H9 (cell line): Measurements from ENCODE around the gene S100A6. TPM values are rescaled to one million over a fixed set of nuclear protein-coding genes. Genes with fewer than 3 reads are reported as not detected.

Experiments
- DNase-seq: peaks from one replicate; pipeline ENCODE4 v3.0.0-alpha.2; 2017
- H2AFZ ChIP-seq: one replicate; pipeline ENCODE4 v1.6.1; 2013; ENCODE audit warnings: mild to moderate bottlenecking, low read length, control low read depth, moderate library complexity
- H2AK5ac ChIP-seq: 2 replicates; pipeline ENCODE4 v1.6.1; 2013; ENCODE audit warnings: low read length, control low read depth, mixed read lengths; ENCODE audit not compliant: insufficient read length
- H2BK120ac ChIP-seq: one replicate; pipeline ENCODE4 v1.6.1; 2013; ENCODE audit warnings: low read depth, mild to moderate bottlenecking, low read length, control low read depth, inconsistent platforms; ENCODE audit not compliant: poor library complexity, severe bottlenecking
- H2BK12ac ChIP-seq: 2 replicates; pipeline ENCODE4 v1.6.1; 2013; ENCODE audit warnings: low read length, control low read depth, mixed read lengths, low read depth; ENCODE audit not compliant: insufficient read length
- H2BK15ac ChIP-seq: 2 replicates; pipeline ENCODE4 v1.6.1; 2013; ENCODE audit warnings: low read depth, low read length, control low read depth
- H2BK20ac ChIP-seq: one replicate; pipeline ENCODE4 v1.6.1; 2013; ENCODE audit warnings: low read depth, mild to moderate bottlenecking, low read length, control low read depth, inconsistent platforms; ENCODE audit not compliant: poor library complexity, severe bottlenecking
- H2BK5ac ChIP-seq: 2 replicates; pipeline ENCODE4 v1.6.1; 2013; ENCODE audit warnings: low read length, control low read depth, mixed read lengths; ENCODE audit not compliant: insufficient read length
- H3K14ac ChIP-seq: 2 replicates; pipeline ENCODE4 v1.6.1; 2013; ENCODE audit warnings: low read length, control low read depth; ENCODE audit not compliant: insufficient read depth
- H3K18ac ChIP-seq: 2 replicates; pipeline ENCODE4 v1.6.1; 2013; ENCODE audit warnings: low read depth, mild to moderate bottlenecking, mixed read lengths, low read length, control low read depth; ENCODE audit not compliant: insufficient read length
- H3K23ac ChIP-seq: 2 replicates; pipeline ENCODE4 v1.6.1; 2013; ENCODE audit warnings: low read length, control low read depth, mixed read lengths, low read depth; ENCODE audit not compliant: insufficient read length
- H3K23me2 ChIP-seq: 2 replicates; pipeline ENCODE4 v1.6.1; 2013; ENCODE audit warnings: low read depth, mild to moderate bottlenecking, mixed read lengths, low read length, control low read depth; ENCODE audit not compliant: insufficient read length, poor library complexity, severe bottlenecking
- H3K27ac ChIP-seq: 2 replicates; pipeline ENCODE4 v1.5.1; 2013; ENCODE audit warnings: low read length, control low read depth, mixed read lengths, low read depth; ENCODE audit not compliant: insufficient read length
- H3K27me3 ChIP-seq: 2 replicates; pipeline ENCODE4 v1.6.1; 2013; ENCODE audit warnings: low read length, control low read depth, inconsistent platforms; ENCODE audit not compliant: insufficient read depth
- H3K4ac ChIP-seq: 2 replicates; pipeline ENCODE4 v1.6.1; 2013; ENCODE audit warnings: low read depth, mild to moderate bottlenecking, control low read depth, inconsistent platforms, low read length, moderate library complexity
- H3K4me1 ChIP-seq: 2 replicates; pipeline ENCODE4 v1.6.1; 2013; ENCODE audit warnings: low read length, control low read depth, inconsistent platforms; ENCODE audit not compliant: insufficient read depth
- H3K4me2 ChIP-seq: 2 replicates; pipeline ENCODE4 v1.6.1; 2013; ENCODE audit warnings: low read length, control low read depth, mixed read lengths; ENCODE audit not compliant: insufficient read length, insufficient read depth
- H3K56ac ChIP-seq: 2 replicates; pipeline ENCODE4 v1.6.1; 2013; ENCODE audit warnings: low read depth, mild to moderate bottlenecking, mixed read lengths, low read length, control low read depth; ENCODE audit not compliant: insufficient read length
- H3K79me1 ChIP-seq: 2 replicates; pipeline ENCODE4 v1.6.1; 2013; ENCODE audit warnings: low read depth, mild to moderate bottlenecking, moderate library complexity, low read length, control low read depth, inconsistent platforms; ENCODE audit not compliant: insufficient read depth, poor library complexity, severe bottlenecking
- H3K79me2 ChIP-seq: 2 replicates; pipeline ENCODE4 v1.6.1; 2013; ENCODE audit warnings: low read length, control low read depth, inconsistent platforms; ENCODE audit not compliant: insufficient read depth
- H3K9ac ChIP-seq: 2 replicates; pipeline ENCODE4 v1.6.1; 2013; ENCODE audit warnings: low read length, control low read depth, mixed read lengths; ENCODE audit not compliant: insufficient read length; ENCODE audit errors: extremely low read depth
- H3K9me3 ChIP-seq: one replicate; pipeline ENCODE4 v1.6.1; 2013; ENCODE audit warnings: low read depth, low read length, inconsistent platforms; ENCODE audit not compliant: control insufficient read depth
- H3T11ph ChIP-seq: one replicate; pipeline ENCODE4 v1.6.1; 2013; ENCODE audit warnings: mild to moderate bottlenecking, low read length, control low read depth, inconsistent platforms
- H4K20me1 ChIP-seq: one replicate; pipeline ENCODE4 v1.6.1; 2013; ENCODE audit not compliant: control insufficient read depth, insufficient read length, insufficient read depth
- H4K5ac ChIP-seq: 2 replicates; pipeline ENCODE4 v1.6.1; 2013; ENCODE audit warnings: low read depth, mild to moderate bottlenecking, mixed read lengths, low read length, control low read depth; ENCODE audit not compliant: insufficient read length
- H4K8ac ChIP-seq: replicated peaks from 2 replicates; pipeline ENCODE4 v1.6.1; 2013; ENCODE audit warnings: low read length, control low read depth, mixed read lengths, low read depth; ENCODE audit not compliant: insufficient read length
- H4K91ac ChIP-seq: 2 replicates; pipeline ENCODE4 v1.6.1; 2013; ENCODE audit warnings: low read depth, mild to moderate bottlenecking, moderate library complexity, mixed read lengths, low read length, control low read depth; ENCODE audit not compliant: insufficient read length
- H3K27ac Mint-ChIP-seq, 3 experiments: 2 replicates in 2 of 3; 3 replicates in 1 of 3; pipeline ENCODE4 v1.8.0; 2020 to 2021; ENCODE audit warnings: mixed read lengths in 3 of 3, mild to moderate bottlenecking in 1 of 3, moderate library complexity in 1 of 3
- H3K27me3 Mint-ChIP-seq: 2 replicates; pipeline ENCODE4 v1.8.0; 2021; ENCODE audit warnings: low read depth, mild to moderate bottlenecking, moderate library complexity, mixed read lengths
- H3K36me3 Mint-ChIP-seq, 3 experiments: 2 replicates in 2 of 3; 3 replicates in 1 of 3; pipeline ENCODE4 v1.8.0; 2020 to 2021; ENCODE audit warnings: low read depth in 3 of 3, mixed read lengths in 3 of 3; ENCODE audit not compliant: insufficient read depth in 1 of 3
- H3K4me1 Mint-ChIP-seq, 2 experiments: 2 replicates each; pipeline ENCODE4 v1.8.0; 2020; ENCODE audit warnings: mixed read lengths in 2 of 2
- H3K4me3 Mint-ChIP-seq, 2 experiments: 2 replicates in 1 of 2; 3 replicates in 1 of 2; pipeline ENCODE4 v1.8.0; 2020 to 2021; ENCODE audit warnings: mild to moderate bottlenecking in 2 of 2, mixed read lengths in 2 of 2, moderate library complexity in 1 of 2
- H3K9me3 Mint-ChIP-seq, 2 experiments: 2 replicates in 1 of 2; 3 replicates in 1 of 2; pipeline ENCODE4 v1.8.0; 2020; ENCODE audit warnings: mild to moderate bottlenecking in 2 of 2, mixed read lengths in 2 of 2, moderate library complexity in 1 of 2
- WGBS: extraction: QIAGEN DNeasy Blood & Tissue Kit; methylation state at CpG from one replicate; pipeline ENCODE4 v1.1.7; 2013; ENCODE audit warnings: missing lambda C conversion rate, low lambda C conversion rate, mixed read lengths; ENCODE audit not compliant: insufficient read length; ENCODE audit errors: extremely low coverage; 5-methylcytosine and 5-hydroxymethylcytosine counted together
- total RNA-seq: library from RNA; stranded (reverse); gene quantifications from 2 replicates; pipeline ENCODE4 v1.2.1, GENCODE V29; 2021
- TF ChIP-seq, protein P1 (sequence below): fragments of 200-600 bp; sonication (generic); conservative IDR thresholded peaks from 3 replicates; pipeline ENCODE4 v1.8.0; 2021; ENCODE audit warnings: antibody characterized with exemption, mild to moderate bottlenecking

The S100A6 gene
- total RNA-seq, 1 experiment from 2014 or later = not detected

GRCh38 chr1:153563991-153564390, 28.2 kb upstream of the S100A6 start:
- Histone ChIP-seq H3K9ac (no peak overlapping the region), H3K18ac (no peak overlapping the region), H2BK20ac (no peak overlapping the region), H3K56ac (no peak overlapping the region), H3K27ac (no peak overlapping the region), H3T11ph (no peak overlapping the region), H3K27me3 (no peaks in the 10 kb centered on the region), H4K5ac (no peak overlapping the region), H2BK12ac (no peak overlapping the region), H4K8ac (no peak overlapping the region), H3K4me1 (peaks cover 7% of the 10 kb centered on the region; the same call in 1 of the 2 replicates), H3K14ac (peak overlapping the region; percentile 13; the same call in 1 of the 2 replicates), H3K9me3 (no peaks in the 10 kb centered on the region), H3K79me1 (no peaks in the 10 kb centered on the region), H2AK5ac (no peak overlapping the region), H2AFZ (no peak overlapping the region), H4K91ac (no peak overlapping the region), H3K23ac (no peak overlapping the region), H3K23me2 (no peaks in the 10 kb centered on the region), H4K20me1 (peaks cover 3% of the 10 kb centered on the region), H3K79me2 (no peaks in the 10 kb centered on the region), H3K4me2 (no peak overlapping the region), H2BK5ac (no peak overlapping the region), H2BK15ac (no peak overlapping the region), H3K4ac (no peak overlapping the region), H2BK120ac (no peak overlapping the region)
- WGBS = no CpG with 5 or more reads among the region's 7 CpGs
- Mint-ChIP-seq H3K27me3 (peaks cover 6% of the 10 kb centered on the region), H3K27ac (no peak overlapping the region), H3K4me3 (no peak overlapping the region), H3K4me1 (peaks cover 31 to 33% of the 10 kb centered on the region in 2 experiments), H3K36me3 (no peaks in the 10 kb centered on the region), H3K9me3 (no peaks in the 10 kb centered on the region)
- TF ChIP-seq, protein P1, sequence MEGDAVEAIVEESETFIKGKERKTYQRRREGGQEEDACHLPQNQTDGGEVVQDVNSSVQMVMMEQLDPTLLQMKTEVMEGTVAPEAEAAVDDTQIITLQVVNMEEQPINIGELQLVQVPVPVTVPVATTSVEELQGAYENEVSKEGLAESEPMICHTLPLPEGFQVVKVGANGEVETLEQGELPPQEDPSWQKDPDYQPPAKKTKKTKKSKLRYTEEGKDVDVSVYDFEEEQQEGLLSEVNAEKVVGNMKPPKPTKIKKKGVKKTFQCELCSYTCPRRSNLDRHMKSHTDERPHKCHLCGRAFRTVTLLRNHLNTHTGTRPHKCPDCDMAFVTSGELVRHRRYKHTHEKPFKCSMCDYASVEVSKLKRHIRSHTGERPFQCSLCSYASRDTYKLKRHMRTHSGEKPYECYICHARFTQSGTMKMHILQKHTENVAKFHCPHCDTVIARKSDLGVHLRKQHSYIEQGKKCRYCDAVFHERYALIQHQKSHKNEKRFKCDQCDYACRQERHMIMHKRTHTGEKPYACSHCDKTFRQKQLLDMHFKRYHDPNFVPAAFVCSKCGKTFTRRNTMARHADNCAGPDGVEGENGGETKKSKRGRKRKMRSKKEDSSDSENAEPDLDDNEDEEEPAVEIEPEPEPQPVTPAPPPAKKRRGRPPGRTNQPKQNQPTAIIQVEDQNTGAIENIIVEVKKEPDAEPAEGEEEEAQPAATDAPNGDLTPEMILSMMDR = no peak
- DNase-seq = peak; percentile 27
